HG03064 (cell line): ENCODE measurements around the gene MANSC4.
"Not testable (repeated sequence)": the region's sequence is repeated elsewhere in the genome, so short reads cannot be mapped to it uniquely, and the experiment has no call there.

Experiments
- ATAC-seq: cut with Tn5 transposase; IDR thresholded peaks from one replicate; pipeline ENCODE4 v1.9.1; 2021; ENCODE audit warnings: low read depth; ENCODE audit not compliant: unreplicated experiment

Gene MANSC4

DNA sequence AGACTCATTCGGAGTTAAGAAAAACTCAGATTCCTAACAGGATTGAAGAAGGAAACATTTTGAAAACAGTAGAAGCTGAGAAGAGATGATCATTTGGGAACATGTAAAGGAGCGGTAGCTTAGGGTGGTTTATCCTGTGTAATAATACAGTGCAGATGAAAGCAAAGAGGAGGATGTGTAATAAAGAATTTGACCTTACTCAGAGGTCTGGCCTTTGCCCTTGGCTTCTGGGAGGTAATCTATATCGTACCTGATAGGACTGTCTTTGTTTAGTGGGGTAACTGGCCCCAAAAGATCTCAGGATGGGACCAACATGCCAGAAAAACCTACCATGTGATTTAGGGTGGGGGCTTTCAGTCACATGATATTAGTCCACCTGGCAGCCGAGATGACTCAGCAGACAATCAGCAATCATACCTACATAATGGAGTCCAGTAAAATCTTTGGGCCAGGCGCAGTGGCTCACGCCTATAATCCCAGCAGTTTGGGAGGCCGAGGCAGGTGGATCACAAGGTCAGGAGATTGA lies 23.3 kb downstream of the MANSC4 start:
- ATAC-seq = no peak

DNA sequence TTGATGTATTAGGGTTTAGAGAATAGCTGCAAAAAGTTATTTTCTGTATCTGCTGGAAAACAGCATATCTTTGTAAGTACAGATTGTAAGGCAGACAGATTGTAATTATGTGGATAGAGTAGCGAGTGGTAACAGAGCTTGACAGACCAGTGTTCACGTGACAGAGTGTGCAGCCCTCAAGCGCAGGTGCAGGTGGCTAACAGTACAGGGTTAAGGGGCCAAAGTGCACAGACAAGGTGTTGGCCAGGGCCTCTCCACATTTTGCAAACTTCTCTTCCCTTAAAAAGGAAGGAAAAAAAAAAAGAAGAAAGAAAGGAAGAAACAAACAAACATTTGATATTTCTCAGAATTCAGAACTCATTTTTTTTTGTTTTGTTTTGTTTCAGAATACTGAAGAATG lies 25.2 kb downstream of the MANSC4 start:
- no peak for ATAC-seq

DNA sequence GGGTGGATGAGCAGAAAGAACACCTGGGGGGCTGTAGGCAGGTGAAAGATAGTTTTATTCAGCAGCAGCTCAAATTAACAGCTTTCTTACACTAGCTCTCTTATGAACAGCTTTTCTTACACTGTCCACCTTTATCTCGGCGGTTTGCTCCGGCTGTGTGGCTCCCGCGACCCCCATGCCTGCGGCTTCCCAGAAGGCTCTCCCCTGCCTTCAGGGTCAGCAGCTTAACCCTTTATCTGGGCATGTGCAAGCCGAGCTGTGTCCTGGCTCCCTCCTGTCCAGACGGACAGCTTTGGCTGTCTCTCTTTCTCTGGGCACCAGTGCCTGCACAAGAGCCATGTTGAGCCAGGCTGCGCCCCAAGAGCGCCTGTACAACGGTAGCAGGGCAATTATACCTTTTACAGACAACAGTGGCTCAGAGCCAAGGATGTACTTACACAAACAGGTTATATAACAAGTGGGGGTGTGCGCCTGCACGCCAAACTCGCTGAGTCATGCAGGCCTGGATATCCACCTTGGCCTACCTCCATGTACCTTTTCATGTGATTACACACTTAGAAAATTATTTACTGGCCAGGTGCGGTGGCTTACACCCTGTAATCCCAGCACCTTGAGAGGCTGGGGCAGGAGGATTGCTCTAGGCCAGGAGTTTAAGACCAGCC lies 28.5 kb downstream of the MANSC4 start:
- no peak for ATAC-seq

DNA sequence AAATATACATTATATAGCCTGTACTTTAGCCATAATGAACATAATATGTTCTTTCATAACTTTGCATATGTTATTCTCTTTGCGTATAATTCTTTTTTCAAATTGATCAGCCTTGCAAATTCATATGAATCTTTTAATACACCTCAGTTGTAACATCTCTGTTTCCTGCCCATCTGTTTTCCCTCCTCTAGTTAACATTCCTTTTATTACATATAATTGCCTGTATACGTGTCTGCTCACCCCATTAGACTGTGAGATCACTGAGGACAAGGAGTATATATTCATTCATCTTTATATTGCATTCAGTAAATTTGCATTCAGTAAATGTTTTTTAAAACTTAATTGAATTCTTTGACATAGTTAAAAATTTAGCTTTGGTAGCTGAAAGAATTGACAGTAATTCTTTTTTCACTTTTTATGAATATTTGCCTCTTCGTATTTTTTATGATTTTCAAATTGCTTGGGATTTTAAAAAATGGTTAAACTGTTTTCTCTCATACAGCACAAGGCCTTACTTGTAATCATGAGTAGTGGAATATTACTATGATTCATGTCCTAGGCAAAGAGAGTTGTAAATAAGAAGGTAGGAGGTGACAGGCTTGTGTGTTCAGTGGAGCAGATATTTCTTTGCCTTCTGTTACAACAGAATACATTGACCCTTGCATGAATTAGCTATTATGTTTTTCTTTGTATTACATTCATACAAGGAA lies 32.8 kb downstream of the MANSC4 start:
- no peak for ATAC-seq

DNA sequence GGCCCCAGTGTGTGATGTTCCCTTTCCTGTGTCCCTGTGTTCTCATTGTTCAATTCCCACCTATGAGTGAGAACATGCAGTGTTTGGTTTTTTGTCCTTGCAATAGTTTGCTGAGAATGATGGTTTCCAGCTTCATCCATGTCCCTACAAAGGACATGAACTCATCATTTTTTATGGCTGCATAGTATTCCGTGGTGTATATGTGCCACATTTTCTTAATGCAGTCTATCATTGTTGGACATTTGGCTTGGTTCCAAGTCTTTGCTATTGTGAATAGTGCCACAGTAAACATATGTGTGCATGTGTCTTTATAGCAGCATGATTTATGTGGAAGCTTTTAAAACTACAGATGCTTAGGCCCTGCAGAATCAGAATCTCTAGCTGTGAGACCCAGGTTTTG lies 34.3 kb downstream of the MANSC4 start:
- not testable (repeated sequence) for ATAC-seq

DNA sequence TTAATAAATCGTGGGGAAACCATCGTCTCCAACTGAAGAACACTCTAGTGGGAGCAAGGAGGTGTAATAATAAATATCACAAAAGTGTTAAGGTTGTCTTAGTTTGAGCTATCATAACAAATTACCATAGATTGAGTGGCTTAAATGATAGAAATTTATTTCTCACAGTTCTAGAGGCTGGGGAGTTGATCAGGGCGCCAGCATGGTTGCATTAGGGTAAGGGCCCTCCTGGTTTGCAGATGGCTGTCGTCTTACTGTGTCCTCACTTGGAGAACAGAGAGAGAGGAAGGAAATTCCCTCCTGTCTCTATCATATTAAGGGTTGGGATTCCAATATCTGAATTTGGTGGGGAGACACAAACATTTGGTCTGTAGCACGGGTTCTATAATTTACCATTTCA lies 36.4 kb downstream of the MANSC4 start:
- ATAC-seq = no peak

DNA sequence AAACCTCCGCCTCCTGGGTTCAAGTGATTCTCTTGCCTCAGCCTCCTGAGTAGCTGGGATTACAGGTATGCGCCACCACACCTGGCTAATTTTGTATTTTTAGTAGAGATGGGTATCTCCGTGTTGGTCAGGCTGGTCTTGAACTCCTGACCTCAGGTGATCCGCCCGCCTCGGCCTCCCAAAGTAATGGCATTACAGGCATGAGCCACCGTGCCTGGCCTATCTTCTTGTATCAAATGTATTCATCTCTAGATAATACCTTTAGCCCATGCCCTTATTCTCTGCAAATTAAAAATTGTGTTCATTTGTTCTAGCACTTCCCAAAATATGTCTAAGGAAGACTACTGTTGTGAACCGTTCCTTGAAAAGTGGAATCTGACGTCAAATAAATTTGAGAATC lies 45.7 kb downstream of the MANSC4 start:
- not testable (repeated sequence) for ATAC-seq

DNA sequence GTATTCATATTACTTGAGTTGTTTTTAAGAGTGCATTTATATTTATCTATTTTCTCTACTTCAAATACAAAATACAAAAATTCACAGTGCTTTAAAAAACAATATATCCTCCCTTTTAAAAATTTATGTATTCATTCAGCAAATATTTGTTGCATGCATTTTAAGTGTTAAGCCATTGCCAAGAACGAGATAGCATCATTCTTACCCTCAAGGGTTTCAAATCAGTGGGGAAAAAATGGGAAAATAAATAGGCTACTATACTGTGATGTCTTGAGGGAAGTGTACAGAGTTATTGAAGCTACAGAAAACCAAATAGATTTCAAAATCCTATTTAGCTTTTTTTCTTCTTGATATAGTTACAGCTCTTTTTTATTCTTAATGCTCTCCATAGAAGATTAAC lies 46.2 kb downstream of the MANSC4 start:
- ATAC-seq = no peak

DNA sequence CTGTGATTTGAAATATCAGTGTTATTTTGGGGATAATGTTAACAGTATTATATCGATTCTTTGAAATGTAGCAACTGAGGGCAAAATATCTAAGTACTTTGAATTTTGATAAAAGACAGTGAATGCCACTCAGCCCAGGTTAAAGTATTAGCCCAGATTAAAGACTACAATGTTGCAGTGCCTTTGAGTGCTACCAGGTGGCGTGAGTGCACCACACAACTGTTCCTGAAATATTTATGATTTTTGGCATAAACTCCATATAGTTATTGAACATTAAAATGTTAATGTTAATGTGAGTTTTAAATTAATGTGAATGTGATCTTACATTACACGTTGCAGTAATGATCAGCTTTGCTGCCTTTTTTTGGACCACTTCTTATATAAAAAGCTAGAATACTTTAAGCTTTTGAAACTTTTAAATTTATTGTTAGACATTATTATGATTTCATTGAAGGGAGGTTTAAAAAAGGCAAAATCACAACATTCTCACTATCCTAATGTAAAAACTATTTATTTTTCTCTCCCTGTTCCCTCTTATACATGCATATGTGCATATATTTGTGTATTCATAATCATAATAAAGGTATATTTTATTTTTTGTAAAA lies 46.9 kb downstream of the MANSC4 start:
- no peak for ATAC-seq

DNA sequence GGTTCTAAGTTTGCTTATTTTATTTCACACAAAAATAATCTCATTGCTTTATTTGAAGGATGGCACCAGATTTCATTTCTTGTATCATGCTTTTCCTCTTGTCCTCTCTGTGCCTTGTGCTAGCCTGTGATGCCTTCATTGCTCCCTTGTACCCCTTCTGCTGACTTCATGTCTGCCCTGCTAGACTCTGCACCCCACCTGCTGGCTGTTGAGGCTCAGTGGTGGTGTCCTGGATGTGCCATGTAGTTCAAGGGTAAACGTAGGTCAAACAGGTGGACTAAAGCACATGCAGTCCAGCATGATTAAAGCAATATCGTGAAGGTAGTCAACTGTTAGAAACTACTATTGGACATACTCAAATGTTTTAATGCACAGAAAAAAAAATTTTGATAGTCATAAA lies 47.8 kb downstream of the MANSC4 start:
- ATAC-seq = no peak

DNA sequence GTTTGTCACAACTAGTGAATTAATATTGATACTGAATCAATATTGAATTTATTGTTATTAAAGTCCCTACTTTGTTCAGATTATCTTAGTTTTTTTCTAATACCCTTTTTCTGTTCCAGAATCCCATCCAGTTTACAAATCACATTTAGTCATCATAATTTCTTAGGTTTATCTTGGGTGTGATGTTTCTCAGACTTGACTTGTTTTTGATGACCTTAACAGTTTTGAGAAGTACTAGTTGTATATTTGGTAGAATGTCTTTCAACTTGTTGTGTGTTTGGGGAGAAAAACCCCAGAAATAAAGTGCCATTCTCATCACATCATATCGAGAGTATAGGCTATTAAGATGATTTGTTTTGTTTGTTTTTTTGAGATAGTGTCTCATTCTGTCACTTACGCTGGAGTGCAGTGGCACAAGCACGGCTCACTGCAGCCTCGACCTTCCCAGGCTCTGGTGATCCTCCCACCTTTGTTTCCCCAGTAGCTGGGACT lies 49.9 kb downstream of the MANSC4 start:
- no peak for ATAC-seq

DNA sequence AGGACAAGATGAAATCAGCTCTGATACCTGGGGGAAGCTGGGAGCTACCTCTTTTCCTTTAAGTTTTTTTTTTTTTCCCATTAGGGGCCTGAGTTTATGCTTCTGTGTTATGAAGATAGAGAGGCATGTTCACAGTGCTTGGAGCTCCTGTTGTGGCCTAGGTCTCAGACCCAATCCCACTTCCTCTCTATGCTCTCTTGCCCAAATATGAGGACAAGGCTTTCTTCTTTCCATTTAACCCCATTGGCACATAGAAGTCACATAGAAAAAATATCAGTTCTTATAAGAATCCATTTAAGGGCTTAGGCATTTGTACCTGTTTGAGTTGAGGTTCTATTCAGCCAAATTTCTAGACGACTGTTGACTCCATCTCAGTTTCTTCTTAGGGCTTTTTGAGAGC lies 56.8 kb downstream of the MANSC4 start:
- ATAC-seq = no peak
